DOHH2 (cell line): ENCODE data around the gene OSBPL10.

Experiments used
- H3F3A ChIP-seq: fragments of 200-600 bp; sonication (generic), shearing (Covaris generic); 2 replicates; pipeline ENCODE4 v1.6.0; 2016; ENCODE audit warnings: antibody characterized with exemption, mild to moderate bottlenecking; ENCODE audit not compliant: control insufficient read depth, insufficient read depth
- H3K27ac ChIP-seq: fragments of 200-600 bp; sonication (generic); 2 replicates; pipeline ENCODE4 v1.5.1; 2014; ENCODE audit warnings: low read depth, mild to moderate bottlenecking, low read length, moderate library complexity
- H3K27me3 ChIP-seq: fragments of 200-600 bp; sonication (generic); 2 replicates; pipeline ENCODE4 v1.6.1; 2014; ENCODE audit warnings: mild to moderate bottlenecking, low read length, mixed read lengths; ENCODE audit not compliant: control insufficient read depth
- H3K36me3 ChIP-seq: fragments of 200-600 bp; sonication (generic); 2 replicates; pipeline ENCODE4 v1.6.1; 2014; ENCODE audit warnings: mild to moderate bottlenecking, low read length, moderate library complexity, mixed read lengths; ENCODE audit not compliant: control insufficient read depth
- H3K4me1 ChIP-seq: fragments of 200-600 bp; sonication (generic); 2 replicates; pipeline ENCODE4 v1.6.1; 2014; ENCODE audit warnings: mild to moderate bottlenecking, low read length, mixed read lengths; ENCODE audit not compliant: control insufficient read depth
- H3K4me2 ChIP-seq: fragments of 200-600 bp; sonication (generic); 2 replicates; pipeline ENCODE4 v1.6.0; 2014; ENCODE audit warnings: mild to moderate bottlenecking, low read length, moderate library complexity
- H3K4me3 ChIP-seq: fragments of 200-600 bp; sonication (generic); 2 replicates; pipeline ENCODE4 v1.5.1; 2014; ENCODE audit warnings: mild to moderate bottlenecking, low read length, mixed read lengths
- H3K79me2 ChIP-seq: fragments of 200-600 bp; sonication (generic); 2 replicates; pipeline ENCODE4 v1.6.1; 2014; ENCODE audit warnings: mild to moderate bottlenecking, low read length, mixed read lengths; ENCODE audit not compliant: control insufficient read depth
- H3K9me2 ChIP-seq: fragments of 200-600 bp; sonication (generic); replicated peaks from 2 replicates; pipeline ENCODE4 v1.6.1; 2014; ENCODE audit warnings: mild to moderate bottlenecking, low read length, mixed read lengths; ENCODE audit not compliant: control insufficient read depth
- H3K9me3 ChIP-seq: fragments of 200-600 bp; sonication (generic); 2 replicates; pipeline ENCODE4 v1.6.1; 2014; ENCODE audit warnings: antibody characterized with exemption, low read length, mixed read lengths; ENCODE audit not compliant: control insufficient read depth, insufficient read depth
- H4K20me1 ChIP-seq: fragments of 200-600 bp; sonication (generic); 2 replicates; pipeline ENCODE4 v1.6.0; 2014; ENCODE audit warnings: low read depth, mild to moderate bottlenecking, antibody characterized with exemption, low read length, moderate library complexity; ENCODE audit not compliant: control insufficient read depth, insufficient read depth
- EZH2phosphoT487 ChIP-seq: fragments of 200-600 bp; sonication (generic); IDR thresholded peaks from 2 replicates; pipeline ENCODE4 v1.6.1; 2017; ENCODE audit warnings: borderline replicate concordance, mild to moderate bottlenecking, antibody characterized with exemption, low read length, moderate library complexity, mixed read lengths
- TF ChIP-seq, protein P1 (sequence below): fragments of 200-600 bp; sonication (generic); IDR thresholded peaks from one replicate; pipeline ENCODE4 v1.5.1; 2014; ENCODE audit warnings: antibody characterized with exemption, mild to moderate bottlenecking, low read depth, low read length; ENCODE audit not compliant: poor library complexity, severe bottlenecking

Gene OSBPL10

DNA sequence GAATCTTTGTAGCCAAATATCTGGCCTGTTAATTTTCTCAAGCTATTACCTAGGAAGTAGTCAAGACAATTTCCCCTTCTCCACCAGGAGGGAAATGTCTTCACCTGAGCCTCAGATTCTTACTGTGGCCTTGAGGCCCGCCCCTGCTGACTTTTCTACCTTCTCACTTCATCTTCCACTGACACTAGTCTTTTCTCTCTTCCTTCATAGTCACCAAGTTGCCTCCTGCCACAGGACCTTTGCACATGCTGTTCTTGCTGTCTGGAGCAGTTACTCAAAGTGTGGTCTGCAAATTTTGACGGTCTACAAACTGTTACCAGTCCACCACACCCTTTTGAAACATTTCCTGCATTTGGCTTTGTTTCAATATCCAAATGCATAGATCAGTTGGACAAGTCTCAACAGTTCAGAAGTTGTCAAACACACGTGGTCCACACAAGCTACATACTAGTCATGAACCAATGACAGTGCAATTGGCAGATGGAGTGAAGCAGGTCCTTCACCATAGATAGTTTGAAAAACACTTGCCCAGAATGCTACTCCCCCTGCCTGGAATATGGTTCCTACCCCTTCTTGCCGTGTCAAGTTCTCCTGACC, 100.5 kb downstream of the OSBPL10 start:
- H3K4me3 ChIP-seq, result no peak overlapping the region
- no peak overlapping the region for H3K4me2 ChIP-seq
- peaks cover 8% of the 10 kb centered on the region; the same call in 1 of the 2 replicates for H3F3A ChIP-seq
- H3K4me1 ChIP-seq, result peaks cover 99% of the 10 kb centered on the region
- no peak overlapping the region for H3K27ac ChIP-seq
- no peaks in the 10 kb centered on the region for H3K27me3 ChIP-seq
- H3K9me3 ChIP-seq, result no peaks in the 10 kb centered on the region
- H3K9me2 ChIP-seq, result no peaks in the 10 kb centered on the region
- H4K20me1 ChIP-seq, result peaks cover 6% of the 10 kb centered on the region; the same call in 1 of the 2 replicates
- peaks cover 56% of the 10 kb centered on the region for H3K36me3 ChIP-seq
- TF ChIP-seq EZH2phosphoT487, result no peak
- TF ChIP-seq, protein P1, sequence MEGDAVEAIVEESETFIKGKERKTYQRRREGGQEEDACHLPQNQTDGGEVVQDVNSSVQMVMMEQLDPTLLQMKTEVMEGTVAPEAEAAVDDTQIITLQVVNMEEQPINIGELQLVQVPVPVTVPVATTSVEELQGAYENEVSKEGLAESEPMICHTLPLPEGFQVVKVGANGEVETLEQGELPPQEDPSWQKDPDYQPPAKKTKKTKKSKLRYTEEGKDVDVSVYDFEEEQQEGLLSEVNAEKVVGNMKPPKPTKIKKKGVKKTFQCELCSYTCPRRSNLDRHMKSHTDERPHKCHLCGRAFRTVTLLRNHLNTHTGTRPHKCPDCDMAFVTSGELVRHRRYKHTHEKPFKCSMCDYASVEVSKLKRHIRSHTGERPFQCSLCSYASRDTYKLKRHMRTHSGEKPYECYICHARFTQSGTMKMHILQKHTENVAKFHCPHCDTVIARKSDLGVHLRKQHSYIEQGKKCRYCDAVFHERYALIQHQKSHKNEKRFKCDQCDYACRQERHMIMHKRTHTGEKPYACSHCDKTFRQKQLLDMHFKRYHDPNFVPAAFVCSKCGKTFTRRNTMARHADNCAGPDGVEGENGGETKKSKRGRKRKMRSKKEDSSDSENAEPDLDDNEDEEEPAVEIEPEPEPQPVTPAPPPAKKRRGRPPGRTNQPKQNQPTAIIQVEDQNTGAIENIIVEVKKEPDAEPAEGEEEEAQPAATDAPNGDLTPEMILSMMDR, result no peak
- H3K79me2 ChIP-seq, result peaks cover 97% of the 10 kb centered on the region

DNA sequence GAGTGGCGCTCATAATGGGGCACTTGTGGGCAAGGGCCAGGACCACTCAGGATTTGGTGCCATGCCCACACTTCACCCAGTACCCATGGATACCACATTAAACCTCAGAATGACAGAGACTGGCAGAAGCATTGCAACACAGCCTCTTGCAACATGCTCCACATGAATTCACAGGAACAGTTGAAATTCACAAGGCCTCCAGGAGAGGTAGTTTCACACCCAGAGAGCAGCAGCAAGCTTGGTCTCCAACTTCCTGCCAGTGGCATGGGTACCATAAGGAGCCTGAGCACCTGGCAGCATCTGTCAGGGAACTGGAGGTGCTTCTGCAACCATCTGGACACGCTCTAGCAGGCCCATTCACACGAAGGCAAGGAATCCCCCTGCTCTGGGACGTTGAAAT, 101.0 kb downstream of the OSBPL10 start:
- TF ChIP-seq, protein P1, result no peak
- TF ChIP-seq EZH2phosphoT487, result no peak
- Histone ChIP-seq H3K9me3 (no peaks in the 10 kb centered on the region), H3K4me2 (no peak overlapping the region), H3K79me2 (peaks cover 97% of the 10 kb centered on the region), H3K27ac (no peak overlapping the region), H3K9me2 (no peaks in the 10 kb centered on the region), H3K36me3 (peaks cover 61% of the 10 kb centered on the region), H3K4me3 (no peak overlapping the region), H3F3A (peaks cover 8% of the 10 kb centered on the region; the same call in 1 of the 2 replicates), H4K20me1 (peaks cover 6% of the 10 kb centered on the region; the same call in 1 of the 2 replicates), H3K27me3 (no peaks in the 10 kb centered on the region), H3K4me1 (peaks cover 99% of the 10 kb centered on the region)

DNA sequence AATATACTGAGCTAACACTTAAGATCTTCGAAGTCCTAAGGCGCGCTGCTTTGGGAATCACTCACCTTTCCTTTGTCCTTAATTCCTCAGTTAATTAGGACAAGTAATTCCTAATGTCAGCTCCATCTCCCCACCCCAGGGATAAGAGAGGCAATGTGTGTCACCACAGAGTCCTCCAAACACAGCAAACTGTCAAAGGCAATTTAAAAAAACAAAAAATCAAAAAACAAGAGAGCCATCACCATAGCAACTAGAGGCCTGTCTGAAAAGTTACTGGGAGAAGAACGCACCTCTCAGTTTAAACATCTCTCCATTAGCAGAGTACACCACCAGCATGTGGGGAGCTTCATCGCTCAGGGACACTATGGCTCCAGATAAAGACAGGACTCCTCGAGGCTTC, 101.7 kb downstream of the OSBPL10 start:
- Histone ChIP-seq H3K79me2 (peaks cover 95% of the 10 kb centered on the region), H3K9me3 (no peaks in the 10 kb centered on the region)

More for the DNA sequence above, 101.7 kb downstream of the OSBPL10 start:
- Histone ChIP-seq H3K4me2 (no peak overlapping the region), H3K4me3 (no peak overlapping the region), H3F3A (peaks cover 8% of the 10 kb centered on the region; the same call in 1 of the 2 replicates), H3K27me3 (no peaks in the 10 kb centered on the region), H3K4me1 (peaks cover 97% of the 10 kb centered on the region), H3K36me3 (peaks cover 67% of the 10 kb centered on the region), H3K9me2 (no peaks in the 10 kb centered on the region), H3K27ac (no peak overlapping the region), H4K20me1 (peaks cover under 1% of the 10 kb centered on the region; the same call in 1 of the 2 replicates)
- TF ChIP-seq, protein P1, result no peak
- TF ChIP-seq EZH2phosphoT487, result no peak
